Colon (tissue), 2 donors: ENCODE results near the gene EDC3.
"Not testable (repeated sequence)": the region's sequence is repeated elsewhere in the genome, so short reads cannot be mapped to it uniquely, and the experiment has no call there.

Experiments
- FAIRE-seq: peaks from 2 replicates; lab custom pipeline; 2012; peaks lifted over from hg19 to GRCh38; lab: Jason Lieb, UNC
- donor health status: control.
- donor health status: control.

The EDC3 gene

GRCh38 chr15:74695597-74696397 lies at the start of gene EDC3:
TSS of gene EDC3 (minus strand) at chr15:74696024. CDS start at chr15:74675124, 20,900 bp downstream.
- FAIRE-seq, result no peak

- FAIRE-seq, result no peak
Observed at GRCh38 chr15:74742422-74742821, 46.6 kb upstream of the EDC3 start.

GRCh38 chr15:74738239-74738638 lies 42.4 kb upstream of the EDC3 start:
- not testable (repeated sequence) for FAIRE-seq

GRCh38 chr15:74735305-74735704 lies 39.5 kb upstream of the EDC3 start:
- no peak for FAIRE-seq

GRCh38 chr15:74733269-74733668 lies 37.4 kb upstream of the EDC3 start:
- FAIRE-seq, result no peak

GRCh38 chr15:74732846-74733245 lies 37.0 kb upstream of the EDC3 start:
- FAIRE-seq, result no peak

GRCh38 chr15:74730619-74731316 lies 34.9 kb upstream of the EDC3 start:
- FAIRE-seq, result no peak

GRCh38 chr15:74729372-74729771 lies 33.5 kb upstream of the EDC3 start:
- FAIRE-seq, result not testable (repeated sequence)

- not testable (repeated sequence) for FAIRE-seq
Observed at GRCh38 chr15:74728699-74729098, 32.9 kb upstream of the EDC3 start.

GRCh38 chr15:74727727-74728126 lies 31.9 kb upstream of the EDC3 start:
- no peak for FAIRE-seq

GRCh38 chr15:74726774-74727164 lies 30.9 kb upstream of the EDC3 start:
- FAIRE-seq, result no peak

GRCh38 chr15:74725845-74726773 lies 30.3 kb upstream of the EDC3 start:
- FAIRE-seq, result no peak

- no peak for FAIRE-seq
Observed at GRCh38 chr15:74725225-74725774, 29.5 kb upstream of the EDC3 start, which contains the start of gene CYP1A1. TSS of gene CYP1A1 (minus strand) at chr15:74725528. CDS start at chr15:74723097, 2,431 bp downstream.

- FAIRE-seq, result no peak
Observed at GRCh38 chr15:74724570-74725224, 28.9 kb upstream of the EDC3 start.

GRCh38 chr15:74723754-74724334 lies 28.0 kb upstream of the EDC3 start:
- no peak for FAIRE-seq

GRCh38 chr15:74723187-74723586 lies 27.4 kb upstream of the EDC3 start:
- FAIRE-seq, result no peak

GRCh38 chr15:74722591-74722990 lies 26.8 kb upstream of the EDC3 start:
- no peak for FAIRE-seq

- no peak for FAIRE-seq
Observed at GRCh38 chr15:74716651-74717050, 20.8 kb upstream of the EDC3 start.

GRCh38 chr15:74712311-74712710 lies 16.5 kb upstream of the EDC3 start:
- FAIRE-seq, result no peak

GRCh38 chr15:74710319-74711094 lies 14.7 kb upstream of the EDC3 start:
- FAIRE-seq, result no peak
